Measurements from ENCODE around the gene SH3TC2. TPM values are rescaled to one million over a fixed set of nuclear protein-coding genes. Genes with fewer than 3 reads are reported as not detected.

SH3TC2 gene
- total and polyA plus RNA-seq, 4 donors: 0.28 to 3.3 (median 0.64) TPM

GRCh38 chr5:148963664-148964063 is 99.2 kb downstream of the SH3TC2 start:
- TF ChIP-seq CTCF (IDR thresholded peaks at IDR 0.05; ENCODE audit: control extremely low read depth, extremely low read depth): no peak
- peaks cover 0 to 1% (median 0%) of the 10 kb centered on the region in 5 donors for H3K4me1 ChIP-seq (ENCODE audit: control insufficient read depth in 5 of 5, insufficient read depth in 5 of 5, low read length in 5 of 5)
- no peak overlapping the region for H3K27ac ChIP-seq (ENCODE audit: low read depth in 1 of 2, low read length in 1 of 2)
- H3K27me3 ChIP-seq (ENCODE audit: control insufficient read depth in 3 of 3, insufficient read depth in 3 of 3, low read length in 2 of 3): peaks cover 0 to 3% (median 0%) of the 10 kb centered on the region in 3 donors
- no peak overlapping the region for H3K9ac ChIP-seq (ENCODE audit: insufficient read depth in 1 of 2, low read length in 2 of 2)
- no peaks in the 10 kb centered on the region for H3K36me3 ChIP-seq (ENCODE audit: control insufficient read depth in 4 of 4, insufficient read depth in 4 of 4, low read length in 4 of 4)
- no peak overlapping the region for H3K4me3 ChIP-seq
- no peak for ATAC-seq (ENCODE audit: insufficient read depth, low FRiP score)
- no peaks in the 10 kb centered on the region for H3K9me3 ChIP-seq (ENCODE audit: control insufficient read depth in 4 of 4, insufficient read depth in 3 of 4, low read length in 3 of 4)
- peak in 1 of 3 donors; percentile 10 for DNase-seq

GRCh38 chr5:148962761-148963324 is 100.0 kb downstream of the SH3TC2 start:
- Histone ChIP-seq H3K4me1 (ENCODE audit: control insufficient read depth in 5 of 5, insufficient read depth in 5 of 5, low read length in 5 of 5) (peaks cover 0 to 1% (median 0%) of the 10 kb centered on the region in 5 donors), H3K4me3 (no peak overlapping the region), H3K9ac (ENCODE audit: insufficient read depth in 1 of 2, low read length in 2 of 2) (no peak overlapping the region), H3K27ac (ENCODE audit: low read depth in 1 of 2, low read length in 1 of 2) (no peak overlapping the region), H3K9me3 (ENCODE audit: control insufficient read depth in 4 of 4, insufficient read depth in 3 of 4, low read length in 3 of 4) (no peaks in the 10 kb centered on the region), H3K36me3 (ENCODE audit: control insufficient read depth in 4 of 4, insufficient read depth in 4 of 4, low read length in 4 of 4) (no peaks in the 10 kb centered on the region), H3K27me3 (ENCODE audit: control insufficient read depth in 3 of 3, insufficient read depth in 3 of 3, low read length in 2 of 3) (peaks cover 0 to 3% (median 0%) of the 10 kb centered on the region in 3 donors)
- no peak for ATAC-seq (ENCODE audit: insufficient read depth, low FRiP score)
- no peak for TF ChIP-seq CTCF (IDR thresholded peaks at IDR 0.05; ENCODE audit: control extremely low read depth, extremely low read depth)
- 95 to 97% methylated on average over 3 of the region's 3 CpGs for WGBS, 2 donors
- DNase-seq: no peak

GRCh38 chr5:148962200-148962550 is 100.7 kb downstream of the SH3TC2 start:
- H3K27me3 ChIP-seq (ENCODE audit: control insufficient read depth in 3 of 3, insufficient read depth in 3 of 3, low read length in 2 of 3): peaks cover 0 to 3% (median 0%) of the 10 kb centered on the region in 3 donors
- H3K4me3 ChIP-seq: no peak overlapping the region
- H3K9me3 ChIP-seq (ENCODE audit: control insufficient read depth in 4 of 4, insufficient read depth in 3 of 4, low read length in 3 of 4): no peaks in the 10 kb centered on the region
- no peaks in the 10 kb centered on the region for H3K36me3 ChIP-seq (ENCODE audit: control insufficient read depth in 4 of 4, insufficient read depth in 4 of 4, low read length in 4 of 4)
- ATAC-seq (ENCODE audit: insufficient read depth, low FRiP score) (no peak), DNase-seq (no peak)
- 91 to 96% methylated on average over 3 of the region's 3 CpGs for WGBS, 2 donors
- H3K9ac ChIP-seq (ENCODE audit: insufficient read depth in 1 of 2, low read length in 2 of 2): no peak overlapping the region
- H3K4me1 ChIP-seq (ENCODE audit: control insufficient read depth in 5 of 5, insufficient read depth in 5 of 5, low read length in 5 of 5): no peaks in the 10 kb centered on the region
- no peak for TF ChIP-seq CTCF (IDR thresholded peaks at IDR 0.05; ENCODE audit: control extremely low read depth, extremely low read depth)
- H3K27ac ChIP-seq (ENCODE audit: low read depth in 1 of 2, low read length in 1 of 2): no peak overlapping the region

Measured in lung (tissue), 12 donors.